ENCODE measurements around the gene SKIC2.

DNA sequence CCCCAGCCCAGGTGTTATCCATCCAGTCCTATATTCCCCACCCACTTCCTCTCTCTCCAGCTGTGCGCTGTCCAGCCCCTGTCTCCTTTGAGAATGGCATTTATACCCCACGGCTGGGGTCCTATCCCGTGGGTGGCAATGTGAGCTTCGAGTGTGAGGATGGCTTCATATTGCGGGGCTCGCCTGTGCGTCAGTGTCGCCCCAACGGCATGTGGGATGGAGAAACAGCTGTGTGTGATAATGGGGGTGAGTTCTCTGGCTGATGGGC, 30.4 kb upstream of the SKIC2 start:
- TF ChIP-seq, protein P1, sequence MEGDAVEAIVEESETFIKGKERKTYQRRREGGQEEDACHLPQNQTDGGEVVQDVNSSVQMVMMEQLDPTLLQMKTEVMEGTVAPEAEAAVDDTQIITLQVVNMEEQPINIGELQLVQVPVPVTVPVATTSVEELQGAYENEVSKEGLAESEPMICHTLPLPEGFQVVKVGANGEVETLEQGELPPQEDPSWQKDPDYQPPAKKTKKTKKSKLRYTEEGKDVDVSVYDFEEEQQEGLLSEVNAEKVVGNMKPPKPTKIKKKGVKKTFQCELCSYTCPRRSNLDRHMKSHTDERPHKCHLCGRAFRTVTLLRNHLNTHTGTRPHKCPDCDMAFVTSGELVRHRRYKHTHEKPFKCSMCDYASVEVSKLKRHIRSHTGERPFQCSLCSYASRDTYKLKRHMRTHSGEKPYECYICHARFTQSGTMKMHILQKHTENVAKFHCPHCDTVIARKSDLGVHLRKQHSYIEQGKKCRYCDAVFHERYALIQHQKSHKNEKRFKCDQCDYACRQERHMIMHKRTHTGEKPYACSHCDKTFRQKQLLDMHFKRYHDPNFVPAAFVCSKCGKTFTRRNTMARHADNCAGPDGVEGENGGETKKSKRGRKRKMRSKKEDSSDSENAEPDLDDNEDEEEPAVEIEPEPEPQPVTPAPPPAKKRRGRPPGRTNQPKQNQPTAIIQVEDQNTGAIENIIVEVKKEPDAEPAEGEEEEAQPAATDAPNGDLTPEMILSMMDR (IDR thresholded peaks at IDR 0.05): no peak
- TF ChIP-seq POLR2A (IDR thresholded peaks at IDR 0.05): no peak

All from Peyer's patch (tissue), 4 donors.